HepG2 (cell line): ENCODE measurements around the gene PDZD7. TPM values are rescaled to one million over a fixed set of nuclear protein-coding genes. Genes with fewer than 3 reads are reported as not detected.

Experiments
- DR1 ChIP-seq: sonication (generic); formaldehyde crosslinking; IDR thresholded peaks from 2 replicates; pipeline ENCODE4 v1.8.0; 2021; ENCODE audit warnings: mild to moderate bottlenecking, missing genetic modification reagents, inconsistent platforms
- FOXA1 ChIP-seq, 2 experiments: fragments of 450-650 bp in 1 of 2; sonication (generic) in 1 of 2; formaldehyde crosslinking in 1 of 2; IDR thresholded peaks; 2 replicates each; pipeline versions ENCODE4 v1.4.0 to v1.6.1; 2016 to 2020; ENCODE audit warnings: missing genetic modification reagents in 1 of 2
- GZF1 ChIP-seq: sonication (generic); formaldehyde crosslinking; IDR thresholded peaks from 2 replicates; pipeline ENCODE4 v1.5.1; 2020; ENCODE audit warnings: mild to moderate bottlenecking, missing genetic modification reagents
- MZF1 ChIP-seq: sonication (generic); formaldehyde crosslinking; IDR thresholded peaks from 2 replicates; pipeline ENCODE4 v1.8.1; 2023; ENCODE audit warnings: mild to moderate bottlenecking, missing genetic modification reagents, borderline replicate concordance
- NFE2 ChIP-seq: sonication (generic); formaldehyde crosslinking; IDR thresholded peaks from 2 replicates; pipeline ENCODE4 v1.4.0; 2020; ENCODE audit warnings: missing genetic modification reagents
- NR1H2 ChIP-seq: sonication (generic); formaldehyde crosslinking; IDR thresholded peaks from 2 replicates; pipeline ENCODE4 v1.8.1; 2022; ENCODE audit warnings: low read depth, missing genetic modification reagents, borderline replicate concordance
- PCBP2 ChIP-seq: fragments of 200-400 bp; formaldehyde crosslinking; optimal IDR thresholded peaks from 2 replicates; pipeline ENCODE3; 2018; ENCODE audit warnings: low read length, low read depth; ENCODE audit not compliant: poor library complexity, severe bottlenecking
- SALL2 ChIP-seq: sonication (generic); formaldehyde crosslinking; IDR thresholded peaks from 2 replicates; pipeline ENCODE4 v1.8.1; 2023; ENCODE audit warnings: mild to moderate bottlenecking, missing genetic modification reagents, inconsistent platforms
- SCMH1 ChIP-seq: sonication (generic); formaldehyde crosslinking; IDR thresholded peaks from 2 replicates; pipeline ENCODE4 v1.9.0; 2021; ENCODE audit warnings: missing genetic modification reagents, mild to moderate bottlenecking, borderline replicate concordance
- SIN3A ChIP-seq: IDR thresholded peaks from 2 replicates; pipeline ENCODE4 v1.6.1; 2011; ENCODE audit warnings: low read depth, mild to moderate bottlenecking, control low read depth, low read length, borderline replicate concordance
- SIX1 ChIP-seq: sonication (generic); formaldehyde crosslinking; IDR thresholded peaks from 2 replicates; pipeline ENCODE4 v1.4.0; 2020; ENCODE audit warnings: missing genetic modification reagents, borderline replicate concordance
- TEAD3 ChIP-seq: optimal IDR thresholded peaks from 2 replicates; pipeline ENCODE3; 2016; ENCODE audit warnings: borderline replicate concordance
- WIZ ChIP-seq: sonication (generic); formaldehyde crosslinking; IDR thresholded peaks from 2 replicates; pipeline ENCODE4 v1.5.1; 2020; ENCODE audit warnings: mild to moderate bottlenecking, missing genetic modification reagents
- ZFP62 ChIP-seq: sonication (generic); formaldehyde crosslinking; IDR thresholded peaks from 2 replicates; pipeline ENCODE4 v1.4.0; 2020; ENCODE audit warnings: missing genetic modification reagents
- ZNF136 ChIP-seq: sonication (generic); formaldehyde crosslinking; IDR thresholded peaks from 2 replicates; pipeline ENCODE4 v1.8.1; 2022; ENCODE audit warnings: low read depth, mild to moderate bottlenecking, moderate library complexity, missing genetic modification reagents
- ZNF224 ChIP-seq: sonication (generic); formaldehyde crosslinking; IDR thresholded peaks from 2 replicates; pipeline ENCODE4 v1.5.0; 2020; ENCODE audit warnings: mild to moderate bottlenecking, missing genetic modification reagents
- ZNF557 ChIP-seq: sonication (generic); formaldehyde crosslinking; IDR thresholded peaks from 2 replicates; pipeline ENCODE4 v1.4.0; 2020; ENCODE audit warnings: missing genetic modification reagents
- ZNF563 ChIP-seq: sonication (generic); formaldehyde crosslinking; IDR thresholded peaks from 2 replicates; pipeline ENCODE4 v1.8.0; 2022; ENCODE audit warnings: mild to moderate bottlenecking, moderate library complexity, missing genetic modification reagents
- ZNF775 ChIP-seq: sonication (generic); formaldehyde crosslinking; IDR thresholded peaks from 2 replicates; pipeline ENCODE4 v1.4.0; 2020; ENCODE audit warnings: missing genetic modification reagents, mild to moderate bottlenecking, moderate library complexity, borderline replicate concordance
- polyA plus RNA-seq, 8 experiments: library from polyadenylated mRNA; depleted of rRNA in 3 of 8; stranded (reverse) in 7 of 8; unstranded in 1 of 8; fragments of >200 nt; fragmentation: Illumina TruSeq in 4 of 8; extraction: Trizol in 4 of 8; gene quantifications; 2 replicates each; pipeline versions ENCODE4 v1.2.1 to v1.2.3, GENCODE V29; 2011 to 2016; ENCODE audit warnings: low read depth in 4 of 8, missing spikeins in 1 of 8, mixed read lengths in 1 of 8; ENCODE audit not compliant: insufficient read depth in 1 of 8
- total RNA-seq, 5 experiments: library from RNA; depleted of rRNA; stranded (reverse); fragments of >200 nt; fragmentation: Illumina TruSeq; extraction: Trizol; gene quantifications; 2 replicates each; pipeline ENCODE4 v1.2.3, GENCODE V29; 2016; ENCODE audit warnings: low read depth in 1 of 5
- TF ChIP-seq, protein P1 (sequence below): IDR thresholded peaks from 2 replicates; pipeline ENCODE4 v1.6.1; 2016; ENCODE audit warnings: control low read depth
- TF ChIP-seq, protein P2 (sequence below): IDR thresholded peaks from 2 replicates; pipeline ENCODE4 v1.6.1; 2016; ENCODE audit warnings: low read depth
- TF ChIP-seq, protein P3 (sequence below): sonication (generic); formaldehyde crosslinking; IDR thresholded peaks from 2 replicates; pipeline ENCODE4 v1.4.0; 2020; ENCODE audit warnings: missing genetic modification reagents
- TF ChIP-seq, protein P4 (sequence below): sonication (generic); formaldehyde crosslinking; IDR thresholded peaks from 2 replicates; pipeline ENCODE4 v1.5.0; 2020; ENCODE audit warnings: missing genetic modification reagents

PDZD7 gene
- total and polyA plus RNA-seq, 2 of the 13 experiments (the other 11 are each of a cell fraction or from before 2014, with no cell fraction given), result 0.58 to 0.73 TPM

DNA sequence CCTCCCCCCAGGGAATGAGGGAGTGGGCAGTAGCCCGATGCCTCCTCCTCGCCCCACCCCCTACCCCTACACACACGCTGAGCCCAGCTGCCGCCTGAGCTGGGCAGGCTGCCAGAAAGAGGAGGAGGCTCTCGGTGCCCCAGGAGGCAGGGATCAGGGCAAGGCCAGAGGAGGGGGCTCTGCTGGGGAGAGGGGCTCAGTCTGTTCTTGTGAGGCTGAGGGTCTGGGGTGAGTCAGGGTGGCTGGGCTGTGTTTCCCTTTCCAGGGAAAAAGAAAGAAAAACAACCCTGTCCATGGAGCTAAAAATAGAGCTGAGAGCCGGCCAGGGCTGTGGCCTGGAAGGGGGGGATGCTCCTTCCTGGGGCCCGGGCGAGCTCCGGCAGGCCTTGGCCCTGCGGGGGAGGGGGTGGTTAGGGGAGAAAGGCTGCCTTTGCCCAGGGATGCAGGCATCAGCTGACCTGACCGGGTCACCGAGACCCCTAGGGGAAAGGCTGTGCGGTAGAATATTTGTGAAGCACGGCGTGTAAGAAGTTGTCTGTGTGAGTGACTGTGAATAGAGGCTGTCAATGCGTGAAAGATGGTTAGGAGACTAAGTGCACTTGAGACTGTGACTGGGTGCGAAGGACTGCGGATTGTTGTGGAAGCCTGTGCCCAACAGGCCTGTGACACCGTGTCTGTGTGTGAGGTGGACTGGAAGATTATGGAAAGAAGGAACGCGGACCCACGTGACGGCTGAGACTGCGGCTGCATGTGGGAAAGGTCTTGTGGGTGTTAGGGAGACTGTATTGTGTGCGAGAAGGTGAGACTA is 32.5 kb downstream of the PDZD7 start (continued):
- TF ChIP-seq NR1H2 (CRISPR knock-in tag) (no peak), TEAD3 (CRISPR knock-in tag) (peak; percentile 27), FOXA1 (IDR thresholded peaks at IDR 0.05) (no peak), FOXA1 (CRISPR knock-in tag; IDR thresholded peaks at IDR 0.05) (no peak), ZFP62 (no peak), MZF1 (peak; percentile 95; the same call in 1 of the 2 replicates), ZNF224 (no peak), ZNF775 (CRISPR knock-in tag) (no peak), SIN3A (no peak; the same call in 1 of the 2 replicates), SIX1 (CRISPR knock-in tag) (no peak), WIZ (CRISPR knock-in tag) (no peak), SCMH1 (CRISPR knock-in tag) (no peak), PCBP2 (no peak), GZF1 (CRISPR knock-in tag) (0 out of 2 replicates have a peak, but pooled peaks have one; percentile 3), NFE2 (no peak), ZNF136 (CRISPR knock-in tag) (no peak), SALL2 (CRISPR knock-in tag) (no peak), ZNF557 (CRISPR knock-in tag) (peak; percentile 82; the same call in 1 of the 2 replicates), DR1 (CRISPR knock-in tag) (no peak; the same call in 1 of the 2 replicates), ZNF563 (CRISPR knock-in tag) (no peak)
- TF ChIP-seq, protein P1, sequence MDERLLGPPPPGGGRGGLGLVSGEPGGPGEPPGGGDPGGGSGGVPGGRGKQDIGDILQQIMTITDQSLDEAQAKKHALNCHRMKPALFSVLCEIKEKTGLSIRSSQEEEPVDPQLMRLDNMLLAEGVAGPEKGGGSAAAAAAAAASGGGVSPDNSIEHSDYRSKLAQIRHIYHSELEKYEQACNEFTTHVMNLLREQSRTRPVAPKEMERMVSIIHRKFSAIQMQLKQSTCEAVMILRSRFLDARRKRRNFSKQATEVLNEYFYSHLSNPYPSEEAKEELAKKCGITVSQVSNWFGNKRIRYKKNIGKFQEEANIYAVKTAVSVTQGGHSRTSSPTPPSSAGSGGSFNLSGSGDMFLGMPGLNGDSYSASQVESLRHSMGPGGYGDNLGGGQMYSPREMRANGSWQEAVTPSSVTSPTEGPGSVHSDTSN (CRISPR knock-in tag), result no peak
- TF ChIP-seq, protein P2, sequence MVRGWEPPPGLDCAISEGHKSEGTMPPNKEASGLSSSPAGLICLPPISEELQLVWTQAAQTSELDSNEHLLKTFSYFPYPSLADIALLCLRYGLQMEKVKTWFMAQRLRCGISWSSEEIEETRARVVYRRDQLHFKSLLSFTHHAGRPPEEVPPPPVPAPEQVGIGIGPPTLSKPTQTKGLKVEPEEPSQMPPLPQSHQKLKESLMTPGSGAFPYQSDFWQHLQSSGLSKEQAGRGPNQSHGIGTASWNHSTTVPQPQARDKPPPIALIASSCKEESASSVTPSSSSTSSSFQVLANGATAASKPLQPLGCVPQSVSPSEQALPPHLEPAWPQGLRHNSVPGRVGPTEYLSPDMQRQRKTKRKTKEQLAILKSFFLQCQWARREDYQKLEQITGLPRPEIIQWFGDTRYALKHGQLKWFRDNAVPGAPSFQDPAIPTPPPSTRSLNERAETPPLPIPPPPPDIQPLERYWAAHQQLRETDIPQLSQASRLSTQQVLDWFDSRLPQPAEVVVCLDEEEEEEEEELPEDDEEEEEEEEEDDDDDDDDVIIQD (CRISPR knock-in tag), result no peak
- TF ChIP-seq, protein P3, sequence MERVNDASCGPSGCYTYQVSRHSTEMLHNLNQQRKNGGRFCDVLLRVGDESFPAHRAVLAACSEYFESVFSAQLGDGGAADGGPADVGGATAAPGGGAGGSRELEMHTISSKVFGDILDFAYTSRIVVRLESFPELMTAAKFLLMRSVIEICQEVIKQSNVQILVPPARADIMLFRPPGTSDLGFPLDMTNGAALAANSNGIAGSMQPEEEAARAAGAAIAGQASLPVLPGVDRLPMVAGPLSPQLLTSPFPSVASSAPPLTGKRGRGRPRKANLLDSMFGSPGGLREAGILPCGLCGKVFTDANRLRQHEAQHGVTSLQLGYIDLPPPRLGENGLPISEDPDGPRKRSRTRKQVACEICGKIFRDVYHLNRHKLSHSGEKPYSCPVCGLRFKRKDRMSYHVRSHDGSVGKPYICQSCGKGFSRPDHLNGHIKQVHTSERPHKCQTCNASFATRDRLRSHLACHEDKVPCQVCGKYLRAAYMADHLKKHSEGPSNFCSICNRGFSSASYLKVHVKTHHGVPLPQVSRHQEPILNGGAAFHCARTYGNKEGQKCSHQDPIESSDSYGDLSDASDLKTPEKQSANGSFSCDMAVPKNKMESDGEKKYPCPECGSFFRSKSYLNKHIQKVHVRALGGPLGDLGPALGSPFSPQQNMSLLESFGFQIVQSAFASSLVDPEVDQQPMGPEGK (CRISPR knock-in tag), result peak; percentile 74
- TF ChIP-seq, protein P4, sequence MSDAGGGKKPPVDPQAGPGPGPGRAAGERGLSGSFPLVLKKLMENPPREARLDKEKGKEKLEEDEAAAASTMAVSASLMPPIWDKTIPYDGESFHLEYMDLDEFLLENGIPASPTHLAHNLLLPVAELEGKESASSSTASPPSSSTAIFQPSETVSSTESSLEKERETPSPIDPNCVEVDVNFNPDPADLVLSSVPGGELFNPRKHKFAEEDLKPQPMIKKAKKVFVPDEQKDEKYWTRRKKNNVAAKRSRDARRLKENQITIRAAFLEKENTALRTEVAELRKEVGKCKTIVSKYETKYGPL (CRISPR knock-in tag), result no peak
